ENCODE measurements around the gene CCDC43.

DNA sequence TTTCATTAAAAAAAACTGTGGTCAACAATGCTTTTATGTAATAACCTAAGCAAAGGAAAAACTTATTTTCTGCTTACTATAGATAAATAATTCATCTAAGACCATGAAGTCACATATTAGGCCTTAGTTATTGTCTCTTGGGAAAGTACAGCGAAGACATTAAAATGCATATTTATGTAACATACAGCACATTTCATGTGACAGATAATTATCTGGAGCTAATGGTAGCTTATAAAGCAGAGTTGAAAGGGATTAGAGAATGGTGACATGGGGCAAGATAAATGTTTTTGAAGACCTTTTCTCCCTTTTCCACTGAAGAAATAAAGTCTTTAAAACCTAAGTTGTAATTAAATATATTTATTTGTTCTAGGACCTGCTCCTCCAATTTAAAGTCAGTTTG is 23.6 kb downstream of the CCDC43 start:
- TF ChIP-seq, protein P1, sequence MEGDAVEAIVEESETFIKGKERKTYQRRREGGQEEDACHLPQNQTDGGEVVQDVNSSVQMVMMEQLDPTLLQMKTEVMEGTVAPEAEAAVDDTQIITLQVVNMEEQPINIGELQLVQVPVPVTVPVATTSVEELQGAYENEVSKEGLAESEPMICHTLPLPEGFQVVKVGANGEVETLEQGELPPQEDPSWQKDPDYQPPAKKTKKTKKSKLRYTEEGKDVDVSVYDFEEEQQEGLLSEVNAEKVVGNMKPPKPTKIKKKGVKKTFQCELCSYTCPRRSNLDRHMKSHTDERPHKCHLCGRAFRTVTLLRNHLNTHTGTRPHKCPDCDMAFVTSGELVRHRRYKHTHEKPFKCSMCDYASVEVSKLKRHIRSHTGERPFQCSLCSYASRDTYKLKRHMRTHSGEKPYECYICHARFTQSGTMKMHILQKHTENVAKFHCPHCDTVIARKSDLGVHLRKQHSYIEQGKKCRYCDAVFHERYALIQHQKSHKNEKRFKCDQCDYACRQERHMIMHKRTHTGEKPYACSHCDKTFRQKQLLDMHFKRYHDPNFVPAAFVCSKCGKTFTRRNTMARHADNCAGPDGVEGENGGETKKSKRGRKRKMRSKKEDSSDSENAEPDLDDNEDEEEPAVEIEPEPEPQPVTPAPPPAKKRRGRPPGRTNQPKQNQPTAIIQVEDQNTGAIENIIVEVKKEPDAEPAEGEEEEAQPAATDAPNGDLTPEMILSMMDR (IDR thresholded peaks at IDR 0.05) = no peak
- no peak for TF ChIP-seq POLR2A (IDR thresholded peaks at IDR 0.05)
